ENCODE results near the gene PLSCR4.

DNA sequence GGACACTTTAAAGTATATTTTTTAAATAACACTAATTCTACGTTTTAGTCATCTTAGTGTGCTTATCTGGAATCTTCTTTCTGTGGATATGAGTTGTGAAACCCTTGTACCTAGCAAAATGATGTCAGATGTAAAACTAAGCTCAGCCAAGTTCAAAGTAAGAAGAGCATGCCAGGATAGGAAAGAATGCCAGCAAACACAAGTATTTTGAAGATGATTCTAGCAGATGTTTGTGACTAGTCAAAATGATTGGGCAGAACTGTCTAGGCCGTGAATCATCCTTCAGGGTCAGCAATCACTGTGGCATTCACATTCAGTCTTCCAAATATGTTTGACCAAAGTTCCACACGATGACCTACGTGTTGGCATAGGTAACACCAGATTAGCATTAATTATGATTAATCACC lies 84.5 kb downstream of the PLSCR4 start:
- TF ChIP-seq, protein P1, sequence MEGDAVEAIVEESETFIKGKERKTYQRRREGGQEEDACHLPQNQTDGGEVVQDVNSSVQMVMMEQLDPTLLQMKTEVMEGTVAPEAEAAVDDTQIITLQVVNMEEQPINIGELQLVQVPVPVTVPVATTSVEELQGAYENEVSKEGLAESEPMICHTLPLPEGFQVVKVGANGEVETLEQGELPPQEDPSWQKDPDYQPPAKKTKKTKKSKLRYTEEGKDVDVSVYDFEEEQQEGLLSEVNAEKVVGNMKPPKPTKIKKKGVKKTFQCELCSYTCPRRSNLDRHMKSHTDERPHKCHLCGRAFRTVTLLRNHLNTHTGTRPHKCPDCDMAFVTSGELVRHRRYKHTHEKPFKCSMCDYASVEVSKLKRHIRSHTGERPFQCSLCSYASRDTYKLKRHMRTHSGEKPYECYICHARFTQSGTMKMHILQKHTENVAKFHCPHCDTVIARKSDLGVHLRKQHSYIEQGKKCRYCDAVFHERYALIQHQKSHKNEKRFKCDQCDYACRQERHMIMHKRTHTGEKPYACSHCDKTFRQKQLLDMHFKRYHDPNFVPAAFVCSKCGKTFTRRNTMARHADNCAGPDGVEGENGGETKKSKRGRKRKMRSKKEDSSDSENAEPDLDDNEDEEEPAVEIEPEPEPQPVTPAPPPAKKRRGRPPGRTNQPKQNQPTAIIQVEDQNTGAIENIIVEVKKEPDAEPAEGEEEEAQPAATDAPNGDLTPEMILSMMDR (IDR thresholded peaks at IDR 0.05): no peak
- TF ChIP-seq POLR2A (IDR thresholded peaks at IDR 0.05): no peak
- TF ChIP-seq POLR2AphosphoS5 (IDR thresholded peaks at IDR 0.05): peak in 1 of 3 donors; percentile 3
- TF ChIP-seq EP300 (IDR thresholded peaks at IDR 0.05): no peak
